ENCODE measurements around the gene ARL15.
A peak's percentile ranks its signal among the peaks of the same experiment; 100 is the strongest.

The ARL15 gene

GRCh38 chr5:54306893-54307292 is 3.5 kb downstream of the ARL15 start:
- no peak for DNase-seq (ENCODE audit: low read depth in 2 of 2)
- no peak overlapping the region for H3K4me3 ChIP-seq (replicated peaks in 1 of 2; ENCODE audit: low read depth in 2 of 2, low read length in 2 of 2)
- TF ChIP-seq CTCF (IDR thresholded peaks at IDR 0.05; ENCODE audit: low read depth, low read length), result no peak

- H3K4me3 ChIP-seq (replicated peaks in 1 of 2; ENCODE audit: low read depth in 2 of 2, low read length in 2 of 2), result no peak overlapping the region
- TF ChIP-seq CTCF (IDR thresholded peaks at IDR 0.05; ENCODE audit: low read depth, low read length), result no peak
- no peak for DNase-seq (ENCODE audit: low read depth in 2 of 2)
These were observed 4.6 kb downstream of the ARL15 start for GRCh38 chr5:54305737-54306136.

GRCh38 chr5:54304040-54304439 is 6.3 kb downstream of the ARL15 start:
- TF ChIP-seq CTCF (IDR thresholded peaks at IDR 0.05; ENCODE audit: low read depth, low read length), result no peak
- DNase-seq (ENCODE audit: low read depth in 2 of 2), result no peak
- H3K4me3 ChIP-seq (replicated peaks in 1 of 2; ENCODE audit: low read depth in 2 of 2, low read length in 2 of 2), result no peak overlapping the region

GRCh38 chr5:54302267-54302687 is 8.1 kb downstream of the ARL15 start:
- no peak overlapping the region for H3K4me3 ChIP-seq (replicated peaks in 1 of 2; ENCODE audit: low read depth in 2 of 2, low read length in 2 of 2)

GRCh38 chr5:54301849-54302248 is 8.5 kb downstream of the ARL15 start:
- H3K4me3 ChIP-seq (replicated peaks in 1 of 2; ENCODE audit: low read depth in 2 of 2, low read length in 2 of 2), result no peak overlapping the region
- DNase-seq (ENCODE audit: low read depth in 2 of 2), result no peak
- TF ChIP-seq CTCF (IDR thresholded peaks at IDR 0.05; ENCODE audit: low read depth, low read length), result no peak

More at GRCh38 chr5:54302267-54302687, 8.1 kb downstream of the ARL15 start:
- DNase-seq (ENCODE audit: low read depth in 2 of 2), result peak; percentile 40 to 54
- no peak for TF ChIP-seq CTCF (IDR thresholded peaks at IDR 0.05; ENCODE audit: low read depth, low read length)

GRCh38 chr5:54301220-54301619 is 9.2 kb downstream of the ARL15 start:
- no peak for TF ChIP-seq CTCF (IDR thresholded peaks at IDR 0.05; ENCODE audit: low read depth, low read length)
- peak in 1 of 2 donors; percentile 30 for DNase-seq (ENCODE audit: low read depth in 2 of 2)
- H3K4me3 ChIP-seq (replicated peaks in 1 of 2; ENCODE audit: low read depth in 2 of 2, low read length in 2 of 2), result no peak overlapping the region

GRCh38 chr5:54298947-54299346 is 11.4 kb downstream of the ARL15 start:
- H3K4me3 ChIP-seq (replicated peaks in 1 of 2; ENCODE audit: low read depth in 2 of 2, low read length in 2 of 2), result no peak overlapping the region
- TF ChIP-seq CTCF (IDR thresholded peaks at IDR 0.05; ENCODE audit: low read depth, low read length), result no peak
- no peak for DNase-seq (ENCODE audit: low read depth in 2 of 2)

Data from cardiac fibroblast (primary cell).